ENCODE data around the gene FAM83F.

DNA sequence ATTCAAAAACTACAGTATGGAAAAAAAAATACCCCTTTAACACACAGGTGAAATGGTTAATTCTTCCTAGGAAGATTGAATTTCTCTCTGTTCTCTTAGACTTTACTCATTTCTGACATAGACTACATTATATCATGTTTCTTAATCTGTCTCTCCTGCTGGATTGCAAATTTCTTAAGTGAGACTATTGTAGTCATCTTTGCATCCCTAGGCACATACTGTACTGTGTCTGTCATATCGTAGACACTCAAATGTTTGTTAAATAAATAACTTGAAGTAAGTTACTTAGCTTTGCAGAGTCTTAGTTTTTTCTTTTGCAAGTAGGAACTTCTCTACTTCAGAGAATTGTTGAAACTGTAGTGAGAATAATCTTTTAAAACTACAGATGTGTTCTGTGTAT is 58.7 kb downstream of the FAM83F start:
- TF ChIP-seq SUZ12 (IDR thresholded peaks at IDR 0.05) (no peak), SP1 (IDR thresholded peaks at IDR 0.05) (no peak), CTBP1 (IDR thresholded peaks at IDR 0.05; ENCODE audit: borderline replicate concordance) (no peak), ELF4 (IDR thresholded peaks at IDR 0.05) (no peak), PKNOX1 (IDR thresholded peaks at IDR 0.05) (no peak), HDGF (IDR thresholded peaks at IDR 0.05; ENCODE audit: borderline replicate concordance) (no peak), FOXK2 (IDR thresholded peaks at IDR 0.05) (no peak)
